ENCODE results near the gene ADAMTS12. TPM values are rescaled to one million over a fixed set of nuclear protein-coding genes. Genes with fewer than 3 reads are reported as not detected.

The ADAMTS12 gene
- total and polyA plus RNA-seq, 2 of the 8 experiments (the other 6 are each of a cell fraction or from before 2014, with no cell fraction given), result 6.4 to 12.8 TPM

- H3K18ac ChIP-seq (ENCODE audit: extremely low read depth, low read length), result no peak overlapping the region
These were observed 203.3 kb downstream of the ADAMTS12 start for GRCh38 chr5:33688526-33688925.

More at GRCh38 chr5:33688526-33688925, 203.3 kb downstream of the ADAMTS12 start:
- Histone ChIP-seq H4K5ac (ENCODE audit: insufficient read length, low read depth, low read length) (no peak overlapping the region), H3K56ac (replicated peaks; ENCODE audit: insufficient read length, low read depth, low read length) (no peak overlapping the region), H2BK15ac (ENCODE audit: low read length) (no peak overlapping the region), H2BK20ac (ENCODE audit: low read length) (no peak overlapping the region), H3K79me1 (ENCODE audit: low read depth, low read length) (no peaks in the 10 kb centered on the region), H3K4me3 (ENCODE audit: extremely low read depth in 1 of 4, insufficient read depth in 2 of 4, low read depth in 3 of 4, low read length in 4 of 4) (no peak overlapping the region), H4K8ac (ENCODE audit: extremely low read depth, insufficient read depth, low read length) (no peak overlapping the region), H3K14ac (ENCODE audit: insufficient read length) (no peak overlapping the region), H3K23ac (ENCODE audit: insufficient read length) (no peak overlapping the region), H4K91ac (replicated peaks; ENCODE audit: insufficient read length, low read length) (no peak overlapping the region), H4K20me1 (replicated peaks in 1 of 2; ENCODE audit: control insufficient read depth in 1 of 2, insufficient read depth in 2 of 2, low read length in 2 of 2) (no peaks in the 10 kb centered on the region), H3K9me3 (ENCODE audit: insufficient read depth in 2 of 2, low read depth in 1 of 2, low read length in 1 of 2) (peaks cover 0 to under 1% of the 10 kb centered on the region in 2 experiments; a peak in 1 of 4 replicates), H3K4me2 (ENCODE audit: insufficient read depth in 1 of 2, low read depth in 2 of 2, low read length in 2 of 2) (no peak overlapping the region), H2BK12ac (ENCODE audit: low read depth, low read length) (no peak overlapping the region), H2AK5ac (ENCODE audit: low read depth, low read length) (no peak overlapping the region), H2BK120ac (replicated peaks; ENCODE audit: low read depth, low read length) (no peak overlapping the region), H3K4me1 (replicated peaks in 1 of 4; ENCODE audit: control insufficient read depth in 3 of 4, insufficient read depth in 4 of 4, low read length in 3 of 4) (peaks cover 0 to 4% (median 2%) of the 10 kb centered on the region in 4 experiments; a peak in 3 of 7 replicates), H3K23me2 (ENCODE audit: low read depth, low read length) (no peaks in the 10 kb centered on the region), H3K27ac (ENCODE audit: low read depth, low read length) (no peak overlapping the region), H3K4ac (replicated peaks; ENCODE audit: insufficient read length, low read depth, low read length) (no peak overlapping the region), H3K79me2 (ENCODE audit: control insufficient read depth in 1 of 2, insufficient read depth in 2 of 2, low read length in 2 of 2) (no peaks in the 10 kb centered on the region), H2BK5ac (ENCODE audit: low read depth, low read length) (no peak overlapping the region), H3K36me3 (ENCODE audit: control insufficient read depth in 2 of 4, insufficient read depth in 4 of 4, low read length in 3 of 4) (no peaks in the 10 kb centered on the region), H3K27me3 (replicated peaks in 1 of 4; ENCODE audit: control insufficient read depth in 3 of 4, extremely low read depth in 1 of 4, insufficient read depth in 3 of 4, low read length in 3 of 4) (peaks cover 0 to 1% (median 0%) of the 10 kb centered on the region in 4 experiments; a peak in 1 of 7 replicates), H2AFZ (ENCODE audit: low read length) (no peak overlapping the region), H3K9ac (replicated peaks in 1 of 4; ENCODE audit: extremely low read depth in 1 of 4, low read depth in 3 of 4, low read length in 3 of 4) (no peak overlapping the region)
- CTCF ChIA-PET (ENCODE audit: partially characterized antibody), result interaction anchor here (1.2 to 1.4 kb wide), 2 partner anchors 11 to 100 kb away, joined by 3 to 4 read pairs; no protein-coding TSS in a partner anchor
- WGBS, 2 experiments (ENCODE audit: extremely low coverage in 1 of 2, insufficient coverage in 1 of 2, insufficient read length in 1 of 2, insufficient replicate concordance in 2 of 2, low coverage in 1 of 2, low lambda C conversion rate in 2 of 2, missing lambda C conversion rate in 1 of 2), result 90% methylated on average over 4 of the region's 4 CpGs; no CpG with 5 or more reads in 1 of the 2 experiments
- TF ChIP-seq SAP30 (IDR thresholded peaks at IDR 0.05; ENCODE audit: insufficient read depth, insufficient replicate concordance, low read length), result no peak
- no peak for TF ChIP-seq KDM5A (IDR thresholded peaks at IDR 0.05; ENCODE audit: low read length)
- TF ChIP-seq RNF2 (IDR thresholded peaks at IDR 0.05; ENCODE audit: borderline replicate concordance, low read depth, low read length, missing control alignments, poor library complexity, severe bottlenecking), result no peak
- TF ChIP-seq TAF7 (optimal IDR thresholded peaks at IDR 0.05; ENCODE audit: borderline replicate concordance, low read depth, low read length), result no peak
- no peak for TF ChIP-seq JUN (IDR thresholded peaks at IDR 0.05; ENCODE audit: low read depth, low read length)
- no peak for TF ChIP-seq CEBPB (IDR thresholded peaks at IDR 0.05; ENCODE audit: low read depth, low read length)
- no peak for TF ChIP-seq RFX5 (IDR thresholded peaks at IDR 0.05; ENCODE audit: borderline replicate concordance, low read depth, low read length)
- no peak for TF ChIP-seq BACH1 (IDR thresholded peaks at IDR 0.05; ENCODE audit: low read length)
- TF ChIP-seq EGR1 (IDR thresholded peaks at IDR 0.05; ENCODE audit: borderline replicate concordance, low read depth, low read length), result no peak
- no peak for TF ChIP-seq BCL11A (IDR thresholded peaks at IDR 0.05; ENCODE audit: low read depth in 2 of 2, low read length in 2 of 2)
- TF ChIP-seq SP2 (IDR thresholded peaks at IDR 0.05; ENCODE audit: low read length), result no peak
- TF ChIP-seq NANOG (IDR thresholded peaks at IDR 0.05; ENCODE audit: insufficient read depth, low read depth, low read length, poor library complexity, severe bottlenecking), result no peak
- no peak for TF ChIP-seq KDM4A (IDR thresholded peaks at IDR 0.05; ENCODE audit: low read depth, low read length, severe bottlenecking)
- no peak for FAIRE-seq
- DNase-seq (ENCODE audit: low read depth in 1 of 2, low spot score in 2 of 2), result no peak
- POLR2A ChIA-PET (ENCODE audit: partially characterized antibody), result no interaction called here

Data from H1 (cell line).